GM21529 (cell line): Measurements from ENCODE around the gene SLC37A2.
A peak's percentile ranks its signal among the peaks of the same experiment; 100 is the strongest.
"Not testable (repeated sequence)": the region's sequence is repeated elsewhere in the genome, so short reads cannot be mapped to it uniquely, and the experiment has no call there.

ENCODE experiments used
- ATAC-seq: cut with Tn5 transposase; IDR thresholded peaks from one replicate; pipeline ENCODE4 v1.9.1; 2021; ENCODE audit not compliant: unreplicated experiment

The SLC37A2 gene

DNA sequence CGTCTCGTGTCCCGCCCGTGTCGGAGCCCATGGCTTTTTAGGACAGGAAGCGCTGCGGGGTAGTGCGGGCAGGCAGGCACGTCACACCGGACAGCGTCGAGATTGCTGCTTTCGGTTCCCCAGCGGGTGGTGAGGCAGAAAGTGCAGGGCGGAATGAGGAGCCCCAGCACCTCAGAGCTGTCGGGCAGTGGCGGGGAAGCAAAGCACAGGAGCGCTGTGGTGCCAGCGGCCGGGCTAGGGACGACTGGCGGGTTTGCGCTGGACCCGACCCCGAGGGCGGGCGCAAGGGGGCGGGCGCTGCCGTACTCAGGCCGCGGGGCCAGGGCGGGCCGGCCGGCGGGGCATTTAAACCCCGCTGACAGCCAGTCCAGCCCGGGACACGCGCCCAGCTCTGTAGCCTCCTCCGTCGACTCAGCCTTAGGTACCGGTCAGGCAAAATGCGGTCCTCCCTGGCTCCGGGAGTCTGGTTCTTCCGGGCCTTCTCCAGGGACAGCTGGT is at the start of gene SLC37A2:
SLC37A2 (plus strand) TSS at position 375 of the 498 bp plus-strand sequence; CDS start at position 438, 63 bp downstream.
- ATAC-seq: peak; percentile 95

DNA sequence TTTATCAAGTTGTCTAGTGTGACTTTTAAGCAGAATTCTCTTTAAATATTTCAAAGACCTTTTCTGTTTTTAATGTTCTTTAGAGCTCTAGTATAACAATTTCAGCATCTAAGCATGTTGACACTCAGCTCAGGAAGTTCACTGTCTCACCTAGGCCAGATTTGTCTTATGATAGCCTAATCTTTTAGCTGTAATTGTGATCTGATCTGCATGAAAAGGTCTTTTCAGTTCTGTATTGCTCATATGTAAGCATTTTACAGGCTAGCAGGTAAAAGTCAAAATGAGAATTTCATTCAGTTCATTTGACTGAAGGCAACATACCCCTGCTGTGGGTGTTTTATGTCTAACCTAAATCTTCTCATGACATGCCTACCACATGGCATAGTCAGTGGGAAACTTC is 46.7 kb upstream of the SLC37A2 start:
- ATAC-seq: no peak

DNA sequence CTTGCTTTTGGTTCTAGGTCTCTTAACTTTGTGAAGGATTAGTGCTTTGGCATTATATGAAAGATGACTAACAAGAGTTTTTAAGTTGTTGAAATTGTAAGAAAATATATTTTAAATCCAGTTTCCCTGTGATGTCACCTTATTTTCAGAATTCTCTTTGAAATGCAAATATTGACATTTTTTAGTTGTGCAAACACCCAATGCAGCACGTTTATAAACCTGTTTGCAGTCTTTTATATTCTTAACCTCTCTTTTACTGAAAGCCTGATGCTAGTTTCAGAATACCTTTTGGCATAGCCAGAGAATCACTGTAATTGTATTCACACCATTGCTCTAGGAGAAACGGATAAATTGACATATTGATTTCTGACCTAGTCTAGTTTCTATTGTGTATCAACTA is 42.8 kb upstream of the SLC37A2 start:
- no peak for ATAC-seq

DNA sequence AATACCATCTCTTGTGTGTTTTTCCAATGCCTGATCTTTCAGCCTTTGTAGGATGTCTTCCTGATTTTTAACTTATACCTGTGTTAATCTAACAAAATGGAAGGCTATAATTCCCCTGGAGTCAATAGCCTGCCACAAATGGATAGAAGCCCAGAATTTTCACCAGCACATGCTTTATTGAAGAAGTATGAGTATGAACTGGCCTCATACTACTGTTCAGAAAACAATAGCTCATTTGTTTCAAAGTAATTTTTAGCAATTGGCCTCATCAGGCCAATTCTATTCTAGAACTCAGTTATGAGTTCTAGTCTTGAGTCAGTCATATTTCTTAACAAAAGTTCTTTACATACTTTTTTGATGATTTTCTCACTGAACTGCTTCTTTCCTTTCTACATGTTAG is 40.6 kb upstream of the SLC37A2 start:
- ATAC-seq: no peak

GRCh38 chr11:125025968-125026367 is 37.1 kb upstream of the SLC37A2 start:
- ATAC-seq: no peak

DNA sequence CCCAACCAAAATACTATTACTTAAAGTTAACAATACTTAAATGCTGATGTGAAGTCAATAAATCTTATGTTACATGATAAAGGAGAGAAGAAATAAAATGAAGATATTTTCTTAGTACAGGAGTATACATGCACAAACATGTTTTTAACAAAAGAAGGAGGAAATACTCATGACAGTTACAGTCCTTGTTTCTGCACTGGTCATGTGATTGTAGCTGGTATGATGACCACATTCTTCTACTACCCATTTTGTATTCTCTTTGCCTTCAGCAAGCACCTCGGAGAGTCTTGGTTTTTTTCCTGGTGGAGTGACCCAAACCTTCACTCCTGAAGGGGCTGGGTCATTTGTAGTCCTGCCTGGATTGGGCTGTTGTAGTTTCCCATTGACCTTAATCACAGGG is 33.7 kb upstream of the SLC37A2 start:
- not testable (repeated sequence) for ATAC-seq

GRCh38 chr11:125036933-125037332 is 26.2 kb upstream of the SLC37A2 start:
- ATAC-seq: no peak

DNA sequence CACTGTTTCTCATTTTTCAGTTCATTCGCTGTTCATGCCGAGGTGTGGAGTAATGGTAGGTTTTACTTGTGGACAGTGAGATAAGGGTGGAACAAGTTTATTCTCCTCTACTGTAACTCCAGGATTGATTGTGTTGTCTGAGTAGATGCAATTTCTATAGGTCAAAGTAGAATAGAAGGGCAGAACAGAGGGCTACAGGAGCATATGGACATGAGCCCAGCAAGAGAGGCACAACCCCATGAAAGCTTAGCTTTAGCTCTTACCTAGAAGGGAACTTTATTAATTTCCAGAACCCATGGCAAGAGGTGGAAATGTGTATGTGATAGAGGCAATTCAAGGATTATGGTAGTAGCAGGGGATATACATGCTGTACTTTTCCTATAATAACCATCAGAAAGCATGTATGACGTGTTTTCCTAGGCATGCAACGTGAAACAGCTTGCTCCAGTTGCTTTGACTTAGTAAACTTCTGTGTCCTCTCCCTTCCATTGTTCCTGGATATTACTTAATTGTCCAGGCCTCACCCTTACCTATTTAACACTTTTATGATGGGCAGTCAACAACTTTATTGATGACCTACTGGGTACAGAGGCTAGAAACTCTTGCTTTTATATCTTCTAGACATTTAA is 13.8 kb upstream of the SLC37A2 start:
- ATAC-seq: no peak

GRCh38 chr11:125052047-125052446 is 11.1 kb upstream of the SLC37A2 start:
- ATAC-seq: no peak

DNA sequence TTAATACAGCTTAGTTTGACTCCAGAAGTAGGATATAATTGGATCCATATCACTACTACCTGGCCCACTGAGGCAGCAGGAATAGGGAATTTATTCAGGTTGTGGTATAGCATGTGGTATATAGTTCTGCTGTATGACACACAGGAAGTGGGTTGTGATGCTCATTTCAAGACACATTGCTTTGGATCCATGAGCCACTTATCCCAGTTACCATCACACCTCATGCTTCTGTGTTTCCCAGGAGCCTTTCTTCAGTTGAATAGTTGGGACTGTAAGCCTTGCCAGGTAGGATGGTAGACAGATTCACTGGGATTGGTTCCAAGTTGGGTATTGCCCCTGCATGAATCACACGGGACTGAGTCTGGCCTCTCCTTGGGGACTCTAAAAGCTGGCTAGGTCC is 9.9 kb upstream of the SLC37A2 start:
- ATAC-seq: no peak

DNA sequence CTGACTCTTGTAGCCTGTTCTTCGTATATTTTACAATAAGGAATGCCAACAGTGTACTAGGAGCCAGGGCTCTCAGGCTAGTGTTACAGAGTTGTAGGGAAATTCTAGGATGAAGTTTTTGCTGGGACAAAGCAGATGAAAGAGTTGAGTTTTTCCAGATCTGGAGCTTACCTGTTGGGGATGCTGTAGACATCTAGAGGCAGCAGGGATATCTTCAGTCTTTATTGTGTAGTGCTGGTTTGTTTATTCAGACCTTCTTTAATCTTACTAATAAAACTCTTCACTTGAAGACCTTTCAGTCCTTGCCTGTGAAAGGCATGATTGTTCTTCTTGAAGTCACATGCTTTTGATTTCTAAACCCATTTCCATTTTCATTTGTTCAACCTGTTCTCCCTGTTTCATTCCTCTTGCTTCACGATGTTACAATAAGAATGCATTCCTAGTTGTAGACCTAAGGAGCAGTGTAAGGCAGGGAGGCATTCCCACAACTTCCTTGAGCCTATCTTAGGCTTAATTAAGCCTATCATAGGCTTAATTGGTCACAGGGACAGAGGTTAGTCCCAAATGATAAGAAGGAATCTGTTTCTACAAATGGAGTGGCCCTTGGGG is 7.9 kb upstream of the SLC37A2 start:
- ATAC-seq: no peak

GRCh38 chr11:125056111-125056510 is 7.0 kb upstream of the SLC37A2 start:
- ATAC-seq: not testable (repeated sequence)

GRCh38 chr11:125056931-125057692 is 6.0 kb upstream of the SLC37A2 start:
- no peak for ATAC-seq

GRCh38 chr11:125057693-125058016 is 5.5 kb upstream of the SLC37A2 start:
- no peak for ATAC-seq

DNA sequence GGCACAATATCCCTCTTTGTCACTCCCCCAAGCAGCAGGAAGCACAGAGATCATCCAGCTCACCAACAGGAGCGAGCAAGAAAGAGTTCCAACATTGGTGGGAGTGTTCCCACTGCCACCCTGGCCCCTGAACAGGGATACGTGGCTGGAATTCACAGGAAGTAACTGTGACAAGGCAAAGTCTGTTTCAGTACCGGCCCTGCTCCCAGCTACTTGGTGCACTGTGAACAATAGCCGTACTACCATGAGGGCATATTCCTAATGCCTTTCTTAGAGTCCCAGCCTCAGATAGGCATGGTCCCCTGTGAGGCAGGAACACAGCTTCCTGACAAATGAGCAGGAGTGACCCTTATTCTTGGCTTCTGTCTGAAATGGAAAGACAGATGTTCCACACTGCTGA is 1.8 kb upstream of the SLC37A2 start:
- no peak for ATAC-seq

- peak; percentile 2 for ATAC-seq
These were observed 731 bp upstream of the SLC37A2 start for GRCh38 chr11:125062218-125062930.

DNA sequence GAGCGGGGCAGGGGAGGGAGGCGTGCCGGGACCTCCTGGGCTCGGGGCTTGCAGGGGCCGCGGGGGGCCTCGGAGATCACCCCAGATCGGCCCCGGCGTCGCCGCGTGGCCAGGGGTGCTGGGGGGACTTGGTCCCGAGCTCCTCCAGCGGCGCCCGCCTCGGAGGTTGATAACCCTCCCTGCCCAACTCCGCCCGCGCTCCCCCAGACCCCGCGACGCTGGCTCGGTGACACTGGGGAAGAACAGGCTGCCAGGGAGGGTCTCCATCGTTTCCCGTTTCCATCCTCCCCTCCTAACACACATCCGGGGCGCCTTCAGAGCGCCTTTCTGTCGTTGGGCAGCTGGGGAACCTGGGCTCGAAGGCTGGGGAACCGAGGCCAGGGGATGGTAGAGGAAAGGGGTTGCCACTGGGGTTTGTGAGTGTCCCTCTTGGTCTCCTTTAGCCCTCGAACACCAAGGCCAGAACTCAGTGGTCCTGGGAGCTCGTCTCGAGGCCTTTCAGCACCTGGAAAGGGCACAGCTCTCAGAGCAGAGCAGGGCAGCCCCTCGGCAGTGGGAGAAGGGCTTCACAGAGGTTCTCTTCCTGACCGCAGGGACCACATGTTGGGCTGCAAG is 431 bp downstream of the SLC37A2 start:
- peak; percentile 15 for ATAC-seq

DNA sequence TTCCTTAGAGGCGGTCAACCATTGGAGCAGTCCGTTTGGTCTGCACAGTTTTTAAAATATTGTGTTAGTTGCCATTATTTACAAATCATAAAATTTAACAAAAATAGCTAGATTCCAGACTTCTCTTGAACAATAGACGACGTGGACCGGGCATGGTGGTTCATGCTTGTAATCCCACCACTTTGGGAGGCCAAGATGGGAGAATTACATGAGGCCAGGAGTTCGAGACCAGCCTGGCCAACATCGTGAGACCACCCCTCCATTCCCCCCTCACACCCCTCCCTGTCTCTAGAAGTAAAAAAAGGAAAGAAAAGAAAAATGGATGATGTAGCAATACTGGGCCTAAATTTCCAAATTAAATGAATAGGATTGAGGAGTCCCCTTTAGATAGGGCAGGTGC is 965 bp downstream of the SLC37A2 start:
- ATAC-seq: no peak

DNA sequence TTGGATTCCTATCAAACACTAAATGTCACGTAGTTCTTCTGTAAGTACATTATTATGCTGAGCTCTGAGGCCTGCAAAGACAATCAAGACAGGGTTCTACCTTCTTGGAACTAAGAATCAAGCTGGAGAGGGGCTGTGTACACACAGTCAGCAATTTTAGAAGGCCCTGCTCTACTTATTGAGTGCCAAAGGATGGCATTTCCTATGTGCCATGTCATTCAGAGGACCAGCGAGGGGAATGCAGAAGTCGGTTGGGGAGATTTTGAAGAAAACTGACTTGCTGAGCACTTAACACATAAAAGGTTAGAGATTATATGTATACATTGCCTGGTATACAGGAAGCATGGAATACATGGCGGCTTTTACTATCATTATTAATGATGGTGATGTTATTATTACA is 5.3 kb downstream of the SLC37A2 start:
- no peak for ATAC-seq

GRCh38 chr11:125069008-125069407 is 5.9 kb downstream of the SLC37A2 start:
- ATAC-seq: no peak

- no peak for ATAC-seq
These were observed 6.7 kb downstream of the SLC37A2 start for GRCh38 chr11:125069796-125070195.
